WTC11 (cell line): ENCODE measurements around the gene STK16.

Experiments
- ATF3 ChIP-seq: sonication (generic); formaldehyde crosslinking; conservative IDR thresholded peaks from 2 replicates; pipeline ENCODE4 v1.8.1; 2022; ENCODE audit warnings: mild to moderate bottlenecking, missing genetic modification reagents
- CREB1 ChIP-seq: sonication (generic); formaldehyde crosslinking; IDR thresholded peaks from 2 replicates; pipeline ENCODE4 v1.8.0; 2023; ENCODE audit warnings: mild to moderate bottlenecking, missing genetic modification reagents
- CREM ChIP-seq: sonication (generic); formaldehyde crosslinking; IDR thresholded peaks from 2 replicates; pipeline ENCODE4 v1.8.1; 2022; ENCODE audit warnings: mild to moderate bottlenecking, missing genetic modification reagents, moderate library complexity
- CTCF ChIP-seq: fragments of 200-600 bp; IDR thresholded peaks from 2 replicates; pipeline ENCODE4 v1.8.0; 2022; ENCODE audit warnings: antibody characterized with exemption
- ESRRA ChIP-seq: sonication (generic); formaldehyde crosslinking; IDR thresholded peaks from 2 replicates; pipeline ENCODE4 v1.8.1; 2022; ENCODE audit warnings: mild to moderate bottlenecking, missing genetic modification reagents, borderline replicate concordance
- GTF2I ChIP-seq: fragments of 250-450 bp; sonication (Bioruptor Pico); conservative IDR thresholded peaks from 2 replicates; pipeline ENCODE4 v1.4.0; 2021; ENCODE audit warnings: mild to moderate bottlenecking
- JUN ChIP-seq: sonication (generic); formaldehyde crosslinking; IDR thresholded peaks from 2 replicates; pipeline ENCODE4 v1.8.0; 2023; ENCODE audit warnings: mild to moderate bottlenecking, missing genetic modification reagents
- MXD4 ChIP-seq: fragments of 250-450 bp; sonication (Bioruptor Pico); IDR thresholded peaks from 2 replicates; pipeline ENCODE4 v1.8.0; 2021; ENCODE audit warnings: mild to moderate bottlenecking, moderate library complexity, borderline replicate concordance
- NFE2L1 ChIP-seq: sonication (generic); formaldehyde crosslinking; IDR thresholded peaks from 2 replicates; pipeline ENCODE4 v1.8.1; 2023; ENCODE audit warnings: missing genetic modification reagents
- NR3C1 ChIP-seq: sonication (generic); formaldehyde crosslinking; conservative IDR thresholded peaks from 2 replicates; pipeline ENCODE4 v1.8.1; 2023; ENCODE audit warnings: low read depth, mild to moderate bottlenecking, missing genetic modification reagents
- ZNF671 ChIP-seq: fragments of 250-450 bp; sonication (Bioruptor Pico); IDR thresholded peaks from 2 replicates; pipeline ENCODE4 v1.8.0; 2021; ENCODE audit warnings: mild to moderate bottlenecking
- TF ChIP-seq, protein P1 (sequence below): sonication (generic); formaldehyde crosslinking; IDR thresholded peaks from 2 replicates; pipeline ENCODE4 v1.8.1; 2023; ENCODE audit warnings: mild to moderate bottlenecking, missing genetic modification reagents, moderate library complexity

GRCh38 chr2:219219784-219220532 is 25.3 kb upstream of the STK16 start:
- no peak for TF ChIP-seq CTCF
- no peak for TF ChIP-seq CREB1
- no peak for TF ChIP-seq MXD4 (CRISPR knock-in tag)
- TF ChIP-seq NR3C1 (CRISPR knock-in tag) = no peak
- TF ChIP-seq JUN (CRISPR knock-in tag) = no peak
- TF ChIP-seq ESRRA = no peak
- no peak for TF ChIP-seq NFE2L1 (CRISPR knock-in tag)
- no peak for TF ChIP-seq GTF2I (CRISPR knock-in tag)
- TF ChIP-seq, protein P1, sequence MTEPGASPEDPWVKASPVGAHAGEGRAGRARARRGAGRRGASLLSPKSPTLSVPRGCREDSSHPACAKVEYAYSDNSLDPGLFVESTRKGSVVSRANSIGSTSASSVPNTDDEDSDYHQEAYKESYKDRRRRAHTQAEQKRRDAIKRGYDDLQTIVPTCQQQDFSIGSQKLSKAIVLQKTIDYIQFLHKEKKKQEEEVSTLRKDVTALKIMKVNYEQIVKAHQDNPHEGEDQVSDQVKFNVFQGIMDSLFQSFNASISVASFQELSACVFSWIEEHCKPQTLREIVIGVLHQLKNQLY (CRISPR knock-in tag) = no peak
- no peak for TF ChIP-seq ZNF671
- TF ChIP-seq ATF3 (CRISPR knock-in tag) = no peak
- no peak for TF ChIP-seq CREM (CRISPR knock-in tag)
